GM18499 (cell line): ENCODE measurements around the gene PRDX1.
"Not testable (repeated sequence)": the region's sequence is repeated elsewhere in the genome, so short reads cannot be mapped to it uniquely, and the experiment has no call there.

Experiments used
- ATAC-seq: cut with Tn5 transposase; IDR thresholded peaks from one replicate; pipeline ENCODE4 v1.9.1; 2021; ENCODE audit warnings: moderate number of reproducible peaks; ENCODE audit not compliant: insufficient read depth, unreplicated experiment

PRDX1 gene

DNA sequence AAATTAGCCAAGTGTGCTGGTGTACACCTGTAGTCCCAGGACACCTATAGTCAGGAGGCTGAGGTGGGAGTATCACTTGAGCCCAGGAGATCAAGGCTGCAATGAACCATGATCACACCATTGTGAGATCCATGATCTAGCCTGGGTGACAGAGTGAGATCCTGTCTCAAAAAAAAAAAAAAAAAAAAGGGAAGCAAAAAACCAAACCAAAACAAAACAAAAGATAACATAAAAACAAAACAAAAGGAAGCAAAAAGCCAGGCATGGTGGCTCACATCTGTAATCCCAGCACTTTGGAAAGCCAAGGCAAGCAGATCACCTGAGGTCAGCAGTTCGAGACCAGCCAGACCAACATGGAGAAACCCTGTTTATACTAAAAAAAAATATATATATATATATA is 19.5 kb upstream of the PRDX1 start:
- ATAC-seq, result no peak

DNA sequence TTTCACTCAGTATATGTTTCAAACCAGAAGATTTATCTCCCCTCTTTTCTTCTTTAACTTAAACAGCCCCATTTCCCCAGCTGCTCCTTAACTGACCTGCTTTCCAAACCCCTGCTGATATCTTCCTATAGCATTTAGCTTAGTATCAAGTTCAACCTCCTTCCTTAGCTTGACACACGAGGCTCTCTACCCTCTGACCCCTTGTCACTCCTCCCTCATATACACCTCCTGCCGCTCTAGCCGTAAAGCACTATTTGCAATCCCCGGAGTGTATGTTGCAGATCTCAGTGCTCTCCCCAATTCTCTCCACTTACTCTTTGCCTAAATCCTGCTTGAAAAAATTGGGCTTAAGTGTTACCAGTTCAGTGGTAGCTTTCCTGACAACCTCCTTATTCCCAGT is 15.2 kb upstream of the PRDX1 start:
- no peak for ATAC-seq

DNA sequence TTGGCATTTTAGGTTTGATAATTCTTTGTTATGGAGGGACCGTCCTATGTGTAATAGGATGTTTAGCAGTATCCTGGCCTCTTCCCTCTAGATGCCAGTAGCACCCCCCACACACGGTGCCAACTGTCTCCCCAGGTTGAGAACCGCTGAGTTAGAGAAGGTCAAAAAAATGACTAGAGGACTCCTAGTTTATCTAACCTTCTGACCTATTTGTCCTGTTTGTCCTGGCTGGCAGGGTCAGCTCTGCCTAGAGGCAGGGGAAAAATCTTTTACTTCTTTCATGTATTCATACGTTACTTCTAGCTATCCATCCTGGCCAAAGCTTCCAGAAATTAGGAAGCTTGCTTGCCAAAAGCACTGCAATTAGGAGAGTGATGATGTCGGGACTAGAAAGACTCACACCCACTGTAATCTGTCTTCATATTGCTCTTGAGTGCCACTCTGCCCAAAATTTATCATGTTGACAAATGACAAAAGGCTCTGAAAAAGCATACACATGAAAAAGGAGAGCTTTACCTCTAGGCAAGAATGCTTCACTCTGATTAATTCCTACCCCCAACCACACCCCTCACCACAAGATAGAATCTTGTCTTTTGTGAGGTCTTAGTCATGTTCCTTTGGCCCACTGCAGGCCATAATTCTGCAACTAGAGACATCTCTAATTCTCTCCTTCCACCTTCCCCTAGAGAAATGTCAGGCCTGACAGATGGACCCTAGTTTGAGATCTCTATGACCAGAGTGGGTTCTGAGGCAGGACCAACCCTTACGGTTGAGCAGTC is 14.5 kb upstream of the PRDX1 start:
- ATAC-seq, result no peak

DNA sequence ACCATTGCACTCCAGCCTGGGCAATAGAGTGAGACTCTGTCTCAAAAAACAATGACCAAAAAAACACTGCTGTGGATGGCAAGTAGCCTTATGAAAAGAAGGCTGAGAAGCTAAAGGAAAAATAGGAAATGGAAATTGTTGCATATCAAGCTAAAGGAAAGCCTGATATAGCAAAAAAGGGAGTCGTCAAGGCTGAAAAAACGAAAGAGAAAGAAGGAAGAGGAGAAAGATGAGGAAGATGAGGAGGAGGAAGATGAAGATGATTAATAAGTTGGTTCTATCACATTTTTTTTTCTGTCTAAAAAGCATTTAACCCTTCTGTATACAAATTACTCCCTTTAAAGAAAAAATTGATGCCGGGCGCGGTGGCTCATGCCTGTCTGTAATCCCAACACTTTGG is 10.2 kb upstream of the PRDX1 start:
- no peak for ATAC-seq

DNA sequence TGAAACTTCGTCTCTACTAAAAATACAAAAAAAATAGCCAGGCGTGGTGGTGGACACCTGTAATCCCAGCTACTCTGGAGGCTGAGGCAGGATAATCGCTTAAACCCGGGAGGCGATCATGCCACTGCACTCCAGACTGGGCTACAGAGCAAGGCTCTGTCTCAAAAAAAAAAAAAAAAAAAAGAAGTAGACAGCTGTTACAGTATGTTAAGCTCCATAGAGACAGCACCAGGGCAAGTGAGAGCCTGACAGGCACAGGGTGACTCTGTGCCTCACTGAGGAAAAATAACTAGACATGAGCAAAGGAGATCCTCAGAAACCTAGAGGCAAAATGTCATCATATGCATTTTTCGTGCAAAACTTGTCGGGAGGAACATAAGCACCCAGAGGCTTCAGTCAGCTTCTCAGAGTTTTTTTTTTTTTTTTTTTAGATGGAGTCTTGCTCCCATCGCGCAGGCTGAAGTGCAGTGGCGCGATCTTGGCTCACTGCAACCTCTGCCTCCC is 9.0 kb upstream of the PRDX1 start:
- ATAC-seq, result no peak

DNA sequence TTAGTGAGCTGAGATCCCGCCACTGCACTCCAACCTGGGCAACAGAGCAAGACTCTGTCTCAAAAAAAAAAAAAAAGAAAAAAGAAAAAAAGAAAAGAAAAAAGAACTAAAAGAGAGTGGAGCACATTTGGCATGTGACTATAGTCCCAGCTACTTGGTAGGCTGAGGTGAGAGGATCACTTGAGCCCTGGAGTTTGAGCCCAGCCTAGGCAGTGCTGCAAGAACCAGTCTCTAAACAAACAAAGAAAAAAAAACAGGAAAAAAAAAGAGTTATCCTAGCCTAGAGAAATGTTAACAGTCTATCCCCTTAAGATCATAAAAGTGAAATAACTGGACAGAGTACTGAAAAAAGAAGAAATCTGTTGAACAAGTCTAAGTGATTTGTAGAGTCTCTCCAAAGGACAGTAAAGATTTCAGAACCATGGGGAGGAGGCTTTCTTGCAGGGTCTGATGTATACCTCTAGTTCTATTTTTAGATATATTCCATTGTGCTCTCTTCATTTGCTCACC is 4.5 kb upstream of the PRDX1 start:
- no peak for ATAC-seq

DNA sequence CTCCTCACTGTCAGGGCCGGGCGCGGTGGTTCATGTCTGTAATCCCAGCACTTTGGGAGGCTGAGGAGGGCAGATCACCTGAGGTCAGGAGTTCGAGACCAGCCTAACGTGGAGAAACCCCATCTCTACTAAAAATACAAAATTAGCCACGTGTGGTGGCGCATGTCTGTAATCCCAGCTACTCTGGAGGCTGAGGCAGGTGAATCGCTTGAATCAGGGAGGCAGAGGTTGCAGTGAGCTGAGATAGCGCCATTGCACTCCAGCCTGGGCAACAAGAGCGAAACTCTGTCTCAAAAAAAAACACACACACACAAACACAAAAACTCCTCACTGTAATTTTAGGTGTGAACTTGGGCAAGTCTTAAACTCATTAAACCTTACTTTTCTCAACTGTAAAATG is 2.3 kb upstream of the PRDX1 start:
- ATAC-seq, result not testable (repeated sequence)

DNA sequence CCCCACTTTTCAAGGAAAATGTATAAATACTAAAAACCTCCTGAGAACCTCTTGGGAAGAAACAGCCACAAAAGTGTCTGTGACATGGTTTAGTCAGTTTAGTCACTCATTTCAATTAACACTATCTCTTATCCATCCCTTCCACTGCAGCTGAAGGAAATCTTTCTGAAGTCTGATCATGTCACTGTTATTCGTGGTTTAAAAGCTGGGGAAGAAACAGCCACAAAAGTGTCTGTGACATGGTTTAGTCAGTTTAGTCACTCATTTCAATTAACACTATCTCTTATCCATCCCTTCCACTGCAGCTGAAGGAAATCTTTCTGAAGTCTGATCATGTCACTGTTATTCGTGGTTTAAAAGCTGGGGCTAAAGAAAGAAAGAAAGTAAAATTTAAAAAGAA is 1.8 kb upstream of the PRDX1 start:
- not testable (repeated sequence) for ATAC-seq

DNA sequence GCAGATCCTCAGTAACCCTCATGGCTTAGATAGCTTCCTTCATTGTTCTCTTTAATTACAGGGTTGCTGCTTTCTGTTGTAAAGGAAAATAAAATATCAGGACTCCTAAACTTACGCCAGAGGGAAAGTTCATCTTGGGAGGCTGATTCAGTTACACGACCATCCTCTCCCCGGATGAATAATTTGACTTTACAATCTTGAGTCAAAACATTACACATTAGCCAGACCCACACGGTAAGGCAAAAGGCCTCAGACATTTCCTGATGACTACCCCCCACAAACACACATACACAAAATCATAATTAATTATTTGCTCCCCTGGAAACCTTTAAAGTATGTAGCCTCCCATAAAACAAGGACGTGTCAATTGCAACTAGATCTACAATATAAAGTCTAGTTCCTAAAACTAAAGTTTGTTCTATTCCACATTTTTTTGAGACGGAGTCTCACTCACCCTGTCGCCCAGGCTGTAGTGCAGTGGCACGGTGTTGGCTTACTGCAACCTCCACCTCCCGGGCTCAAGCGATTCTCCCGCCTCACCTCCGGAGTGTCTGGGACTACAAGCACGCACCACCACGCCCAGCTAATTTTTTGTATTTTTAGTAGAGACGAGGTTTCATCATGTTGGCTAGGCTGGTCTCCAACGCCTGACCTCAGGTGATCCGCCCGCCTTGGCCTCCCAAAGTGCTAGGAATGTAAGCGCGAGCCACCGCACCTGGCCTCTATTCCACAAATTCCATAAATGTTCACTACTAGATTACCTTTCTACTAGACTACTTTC is 830 bp upstream of the PRDX1 start:
- ATAC-seq, result no peak

DNA sequence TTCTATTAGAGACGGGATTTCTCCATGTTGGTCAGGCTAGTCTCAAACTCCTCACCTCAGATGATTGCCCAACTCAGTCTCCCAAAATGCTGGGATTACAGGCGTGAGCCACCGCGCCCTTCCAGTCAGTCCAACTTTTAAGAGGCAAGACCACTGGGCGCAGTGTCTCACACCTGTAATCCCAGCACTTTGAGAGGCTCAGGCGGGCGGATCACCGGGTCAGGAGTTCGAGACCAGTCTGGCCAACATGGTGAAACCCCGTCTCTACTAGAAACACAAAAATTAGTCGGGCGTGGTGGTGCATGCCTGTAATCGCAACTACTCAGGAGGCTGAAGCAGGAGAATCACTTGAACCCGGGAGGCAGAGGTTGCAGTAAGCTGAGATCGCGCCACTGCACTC is 1.9 kb downstream of the PRDX1 start:
- not testable (repeated sequence) for ATAC-seq

DNA sequence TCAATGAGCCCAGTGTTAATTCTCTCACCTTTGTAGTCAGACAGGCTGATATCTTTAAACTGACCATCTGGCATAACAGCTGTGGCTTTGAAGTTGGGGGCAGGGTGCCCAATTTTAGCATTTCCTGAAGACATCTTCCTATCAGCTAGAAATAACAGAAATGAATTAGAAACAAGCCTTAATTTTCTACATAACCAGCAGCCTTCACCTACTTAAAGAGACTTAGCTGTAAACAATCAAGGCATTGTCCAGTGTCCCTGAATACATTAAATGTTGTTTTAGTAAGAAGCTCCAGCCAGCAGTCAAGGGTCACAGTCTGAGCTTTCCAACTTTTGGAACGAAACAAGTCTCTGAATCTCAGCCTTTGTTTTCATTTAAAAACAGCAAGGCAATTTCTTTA is 2.8 kb downstream of the PRDX1 start:
- no peak for ATAC-seq

DNA sequence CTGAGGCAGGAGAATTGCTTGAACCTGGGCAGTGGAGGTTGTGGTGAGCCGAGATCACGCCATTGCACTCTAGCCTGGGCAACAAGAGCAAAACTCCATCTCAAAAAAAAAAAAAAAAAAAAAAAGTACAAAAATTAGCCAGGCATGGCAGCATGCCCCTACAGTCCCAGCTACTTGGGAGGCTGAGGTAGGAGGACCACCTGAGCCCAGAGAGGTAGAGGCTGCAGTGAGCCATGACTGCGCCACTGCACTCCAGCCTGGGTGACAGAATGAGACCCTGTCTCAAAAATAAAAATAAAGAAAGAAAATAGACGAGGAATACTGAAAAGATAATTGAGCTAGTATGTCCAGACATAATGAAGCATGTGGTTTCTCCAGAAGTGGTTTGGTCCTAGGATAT is 3.3 kb downstream of the PRDX1 start:
- not testable (repeated sequence) for ATAC-seq

DNA sequence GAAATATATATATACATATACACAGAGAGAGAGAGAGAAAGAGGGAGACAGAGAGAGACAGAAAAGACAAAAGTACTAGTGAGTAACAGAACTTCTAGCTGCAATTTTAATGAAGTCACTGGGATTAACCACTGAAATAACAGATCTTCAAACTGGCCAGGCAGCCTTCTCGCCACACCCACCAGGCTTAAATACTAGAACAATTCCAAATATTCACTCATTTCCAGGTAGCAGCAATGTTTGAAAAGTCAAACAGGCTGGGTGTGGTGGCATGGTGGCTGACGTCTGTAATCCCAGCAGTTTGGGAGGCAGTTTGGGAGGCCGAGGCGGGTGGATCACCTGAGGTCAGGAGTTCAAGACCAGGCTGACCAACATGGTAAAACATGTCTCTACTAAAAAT is 5.2 kb downstream of the PRDX1 start:
- ATAC-seq, result no peak

DNA sequence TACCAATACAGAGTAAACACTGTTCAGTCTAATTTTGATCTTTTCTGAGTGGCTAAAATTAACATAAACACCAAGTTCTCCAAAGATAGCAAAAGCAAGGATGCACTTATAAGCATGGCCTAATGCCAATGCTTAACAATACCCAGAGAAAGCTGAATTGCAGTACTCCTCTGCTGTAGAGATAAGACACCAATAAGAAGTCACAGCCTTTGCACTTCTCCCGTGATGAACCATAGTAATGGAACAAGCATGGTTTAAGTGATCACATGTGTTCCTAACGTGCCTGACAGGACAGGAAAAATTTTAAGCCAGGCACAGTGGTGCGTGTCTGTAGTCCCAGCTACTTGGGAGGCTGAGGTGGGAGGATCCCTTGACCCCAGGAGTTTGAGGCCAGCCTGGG is 5.6 kb downstream of the PRDX1 start:
- ATAC-seq, result no peak

DNA sequence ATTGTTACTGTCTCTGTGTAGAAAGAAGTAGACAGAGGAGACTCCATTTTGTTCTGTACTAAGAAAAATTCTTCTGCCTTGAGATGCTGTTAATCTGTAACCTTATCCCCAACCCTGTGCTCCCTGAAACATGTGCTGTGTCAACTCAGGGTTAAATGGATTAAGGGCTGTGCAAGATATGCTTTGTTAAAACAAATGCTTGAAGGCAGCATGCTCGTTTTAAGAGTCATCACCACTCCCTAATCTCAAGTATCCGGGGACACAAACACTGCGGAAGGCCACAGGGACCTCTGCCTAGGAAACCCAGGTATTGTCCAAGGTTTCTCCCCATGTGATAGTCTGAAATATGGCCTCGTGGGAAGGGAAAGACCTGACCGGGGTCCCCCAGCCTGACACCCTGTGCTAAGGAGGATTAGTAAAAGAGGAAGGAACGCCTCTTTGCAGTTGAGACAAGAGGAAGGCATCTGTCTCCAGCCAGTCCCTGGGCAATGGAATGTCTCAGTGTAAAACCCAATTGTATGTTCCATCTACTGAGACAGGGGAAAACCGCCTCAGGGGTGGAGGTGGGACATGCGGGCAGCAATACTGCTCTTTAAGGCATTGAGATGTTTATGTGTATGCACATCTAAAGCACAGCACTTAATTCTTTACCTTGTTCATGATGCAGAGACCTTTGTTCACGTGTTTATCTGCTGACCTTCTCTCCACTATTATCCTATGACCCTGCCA is 8.0 kb downstream of the PRDX1 start:
- ATAC-seq, result not testable (repeated sequence)

DNA sequence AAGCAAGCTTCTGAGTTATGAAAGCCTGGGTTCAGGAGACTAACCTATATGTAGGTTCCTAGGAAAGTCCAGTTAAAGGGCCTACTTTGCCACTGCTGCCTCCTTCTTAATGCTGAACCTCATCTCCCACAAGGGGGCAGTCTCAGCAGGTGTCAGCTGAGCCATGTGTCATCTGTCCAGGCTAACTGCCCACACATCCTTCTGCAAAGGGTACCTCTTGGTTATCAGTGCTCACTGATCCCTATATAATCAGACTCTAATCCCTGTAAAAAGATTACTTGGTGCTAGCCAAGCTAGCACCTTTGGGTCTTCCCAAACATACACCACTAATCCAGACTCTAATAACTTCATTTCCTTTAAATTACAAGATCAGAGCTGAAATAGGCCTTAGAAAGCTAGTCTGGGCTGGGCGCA is 9.0 kb downstream of the PRDX1 start:
- ATAC-seq, result no peak

DNA sequence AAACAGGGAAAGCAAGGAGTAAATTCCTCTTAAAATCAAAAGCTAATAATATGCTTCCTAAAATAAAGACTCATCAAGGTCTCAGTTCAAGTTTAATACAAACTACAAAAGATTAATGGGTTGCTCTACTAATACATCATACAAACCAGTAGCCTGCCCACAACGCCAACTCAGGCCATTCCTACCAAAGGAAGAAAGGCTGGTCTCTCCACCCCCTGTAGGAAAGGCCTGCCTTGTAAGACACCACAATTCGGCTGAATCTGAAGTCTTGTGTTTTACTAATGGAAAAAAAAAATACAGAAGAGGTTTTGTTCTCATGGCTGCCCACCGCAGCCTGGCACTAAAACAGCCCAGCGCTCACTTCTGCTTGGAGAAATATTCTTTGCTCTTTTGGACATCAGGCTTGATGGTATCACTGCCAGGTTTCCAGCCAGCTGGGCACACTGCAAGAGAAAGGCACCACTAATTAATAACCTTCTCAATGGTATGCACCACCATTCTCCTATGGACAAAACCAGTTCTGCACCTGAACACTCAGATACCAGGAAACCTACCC is 10.6 kb downstream of the PRDX1 start:
- no peak for ATAC-seq

DNA sequence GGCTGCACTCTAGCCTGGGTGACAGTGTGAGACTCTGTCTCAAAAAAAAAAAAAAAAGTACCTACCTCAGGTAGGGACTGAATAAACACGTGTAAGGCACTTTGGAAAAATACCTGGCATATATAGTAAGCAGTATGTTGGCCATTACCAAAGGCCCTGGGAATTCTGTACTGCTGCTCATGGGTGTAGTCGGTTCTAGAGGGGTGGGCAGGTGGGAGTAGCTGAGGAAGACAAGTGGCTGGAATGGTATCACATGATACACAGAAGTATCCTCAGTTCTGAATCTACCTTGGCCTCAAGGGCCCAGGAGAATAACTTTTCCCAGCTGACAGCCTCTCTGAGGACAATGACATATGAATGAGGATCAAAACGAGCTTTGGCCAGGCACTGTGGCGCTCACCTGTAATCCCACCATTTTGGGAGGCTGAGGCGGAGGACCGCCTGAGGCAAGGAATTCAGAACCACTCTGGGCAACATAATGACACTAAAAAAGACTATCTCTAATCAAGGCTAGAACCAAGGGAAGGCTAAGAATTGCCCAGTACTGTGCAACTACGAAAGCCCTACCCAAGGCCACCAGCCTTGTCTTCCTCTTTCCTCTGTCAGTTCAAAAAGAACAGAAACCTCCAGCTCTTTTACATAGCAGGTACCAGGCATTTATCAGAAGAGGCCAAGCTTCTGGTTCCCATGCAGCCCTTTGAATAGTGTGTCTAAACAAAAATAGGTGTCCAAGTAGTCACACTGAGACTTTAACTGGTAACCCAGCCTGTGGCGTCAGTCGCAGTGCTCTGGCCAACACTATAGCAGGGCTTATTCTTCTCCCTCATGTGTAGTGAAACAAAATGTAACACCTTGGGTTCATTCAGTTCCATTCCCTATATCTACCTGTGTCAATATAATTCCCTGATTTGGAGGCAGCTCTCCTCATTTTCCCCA is 11.4 kb downstream of the PRDX1 start:
- ATAC-seq, result no peak
